Measurements from ENCODE around the gene MCM8.

DNA sequence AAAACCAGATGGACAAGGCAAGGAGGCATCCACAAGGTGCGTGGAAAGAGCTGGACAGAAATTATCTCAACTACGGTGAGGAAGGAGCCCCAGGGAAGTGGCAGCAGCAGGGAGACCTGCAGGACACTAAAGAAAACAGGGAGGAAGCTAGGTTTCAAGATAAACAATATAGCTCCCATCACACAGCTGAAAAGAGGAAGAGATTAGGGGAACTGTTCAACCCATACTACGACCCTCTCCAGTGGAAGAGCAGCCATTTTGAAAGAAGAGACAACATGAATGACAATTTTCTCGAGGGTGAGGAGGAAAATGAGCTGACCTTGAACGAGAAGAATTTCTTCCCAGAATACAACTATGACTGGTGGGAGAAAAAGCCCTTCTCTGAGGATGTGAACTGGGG, 27.0 kb upstream of the MCM8 start:
- TF ChIP-seq POLR2A (IDR thresholded peaks at IDR 0.05; ENCODE audit: low read length) (no peak), GATA1 (IDR thresholded peaks at IDR 0.05; ENCODE audit: low read depth, low read length) (no peak)

Measured in erythroblast (primary cell).